ENCODE measurements around the gene DLG2. TPM values are rescaled to one million over a fixed set of nuclear protein-coding genes. Genes with fewer than 3 reads are reported as not detected.

Gene DLG2
- total RNA-seq, 1 donor from 2014 or later: 7.2 TPM

- Histone ChIP-seq H3K4me1 (no peaks in the 10 kb centered on the region), H3K27me3 (ENCODE audit: low read depth) (no peaks in the 10 kb centered on the region), H3K4me3 (no peak overlapping the region), H3K27ac (no peak overlapping the region), H3K9me3 (no peaks in the 10 kb centered on the region), H3K36me3 (no peaks in the 10 kb centered on the region)
- ATAC-seq (no peak), DNase-seq (no peak)
- intact Hi-C loops (cut with DNase I): no loop called here
- no peak for TF ChIP-seq CTCF (IDR thresholded peaks at IDR 0.05)
These were observed 2084.3 kb downstream of the DLG2 start for GRCh38 chr11:83542861-83543260.

- H3K36me3 ChIP-seq: no peaks in the 10 kb centered on the region
- no peak overlapping the region for H3K27ac ChIP-seq
- no peaks in the 10 kb centered on the region for H3K27me3 ChIP-seq (ENCODE audit: low read depth)
- TF ChIP-seq CTCF (IDR thresholded peaks at IDR 0.05): no peak
- no peaks in the 10 kb centered on the region for H3K9me3 ChIP-seq
- intact Hi-C loops (cut with DNase I): no loop called here
- ATAC-seq: no peak
- H3K4me3 ChIP-seq: no peak overlapping the region
- no peaks in the 10 kb centered on the region for H3K4me1 ChIP-seq
- DNase-seq: no peak
These were observed 2086.4 kb downstream of the DLG2 start for GRCh38 chr11:83540728-83541127.

GRCh38 chr11:83540112-83540675 lies 2086.9 kb downstream of the DLG2 start:
- H3K36me3 ChIP-seq: no peaks in the 10 kb centered on the region
- H3K27me3 ChIP-seq (ENCODE audit: low read depth): no peaks in the 10 kb centered on the region
- ATAC-seq: no peak
- H3K27ac ChIP-seq: no peak overlapping the region
- H3K4me1 ChIP-seq: no peaks in the 10 kb centered on the region
- DNase-seq: no peak
- intact Hi-C loops (cut with DNase I): no loop called here
- H3K4me3 ChIP-seq: no peak overlapping the region
- no peaks in the 10 kb centered on the region for H3K9me3 ChIP-seq
- TF ChIP-seq CTCF (IDR thresholded peaks at IDR 0.05): no peak

GRCh38 chr11:83538286-83538685 lies 2088.9 kb downstream of the DLG2 start:
- no peak for TF ChIP-seq CTCF (IDR thresholded peaks at IDR 0.05)
- intact Hi-C loops (cut with DNase I): no loop called here

GRCh38 chr11:83537131-83537610 lies 2090.0 kb downstream of the DLG2 start:
- Histone ChIP-seq H3K27me3 (ENCODE audit: low read depth) (no peaks in the 10 kb centered on the region), H3K4me1 (no peaks in the 10 kb centered on the region), H3K4me3 (no peak overlapping the region), H3K36me3 (no peaks in the 10 kb centered on the region), H3K27ac (no peak overlapping the region), H3K9me3 (no peaks in the 10 kb centered on the region)
- ATAC-seq (no peak), DNase-seq (no peak)
- intact Hi-C loops (cut with DNase I): no loop called here
- TF ChIP-seq CTCF (IDR thresholded peaks at IDR 0.05): no peak

More at GRCh38 chr11:83538286-83538685, 2088.9 kb downstream of the DLG2 start:
- Histone ChIP-seq H3K4me3 (no peak overlapping the region), H3K4me1 (no peaks in the 10 kb centered on the region), H3K27ac (no peak overlapping the region), H3K27me3 (ENCODE audit: low read depth) (no peaks in the 10 kb centered on the region), H3K36me3 (no peaks in the 10 kb centered on the region), H3K9me3 (no peaks in the 10 kb centered on the region)
- ATAC-seq (no peak), DNase-seq (no peak)
